Placental epithelial cell (primary cell): ENCODE measurements around the gene CRTC1. TPM values are rescaled to one million over a fixed set of nuclear protein-coding genes. Genes with fewer than 3 reads are reported as not detected.

Experiments
- total RNA-seq: library from RNA; depleted of rRNA; stranded (reverse); fragments of >200 nt; gene quantifications from 2 replicates; pipeline ENCODE4 v1.2.3, GENCODE V29; 2012

Gene CRTC1
- 1.5 and 2.7 TPM in 2 replicates for total RNA-seq

GRCh38 chr19:18683109-18683957, at the start of gene CRTC1:
Gene CRTC1 (plus strand): TSS chr19:18683680. CDS start chr19:18683703, 23 bp downstream.

DNA sequence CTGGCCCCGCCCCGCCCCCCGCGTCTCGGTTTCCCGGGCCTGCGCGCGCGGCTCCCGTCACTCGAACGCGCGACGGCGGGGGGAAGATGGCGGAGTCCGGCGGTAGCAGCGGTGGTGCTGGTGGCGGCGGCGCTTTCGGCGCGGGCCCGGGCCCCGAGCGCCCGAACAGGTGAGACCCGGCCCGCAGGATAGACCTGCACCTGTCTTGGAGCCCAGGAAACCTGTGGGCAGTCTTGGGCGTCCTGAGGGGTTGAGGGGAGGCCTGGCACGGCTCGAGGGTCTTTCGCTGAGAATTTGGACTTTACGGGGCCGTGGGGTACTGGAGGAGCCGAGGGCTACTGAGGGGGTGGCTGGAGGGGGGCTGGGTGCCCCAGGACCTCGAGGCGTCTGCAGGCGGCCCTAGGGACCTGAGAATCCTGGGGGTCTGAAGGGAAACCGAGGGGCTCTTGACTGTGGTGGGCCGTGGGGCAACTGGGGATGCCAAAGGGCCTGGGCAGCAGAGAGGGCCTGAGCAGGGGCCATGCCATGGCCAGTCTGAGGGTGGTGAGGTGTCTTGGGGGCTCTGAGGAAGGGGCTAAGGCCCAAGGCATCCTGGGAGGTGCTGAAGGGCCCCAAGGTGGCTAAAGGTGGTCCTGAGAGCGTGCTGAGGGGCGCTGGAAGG, 46.4 kb upstream of the CRTC1 start, which contains the start of gene KLHL26:
Gene KLHL26 (plus strand): TSS at position 60 of the 661 bp plus-strand sequence. CDS start 27 bp downstream, at position 87.

DNA sequence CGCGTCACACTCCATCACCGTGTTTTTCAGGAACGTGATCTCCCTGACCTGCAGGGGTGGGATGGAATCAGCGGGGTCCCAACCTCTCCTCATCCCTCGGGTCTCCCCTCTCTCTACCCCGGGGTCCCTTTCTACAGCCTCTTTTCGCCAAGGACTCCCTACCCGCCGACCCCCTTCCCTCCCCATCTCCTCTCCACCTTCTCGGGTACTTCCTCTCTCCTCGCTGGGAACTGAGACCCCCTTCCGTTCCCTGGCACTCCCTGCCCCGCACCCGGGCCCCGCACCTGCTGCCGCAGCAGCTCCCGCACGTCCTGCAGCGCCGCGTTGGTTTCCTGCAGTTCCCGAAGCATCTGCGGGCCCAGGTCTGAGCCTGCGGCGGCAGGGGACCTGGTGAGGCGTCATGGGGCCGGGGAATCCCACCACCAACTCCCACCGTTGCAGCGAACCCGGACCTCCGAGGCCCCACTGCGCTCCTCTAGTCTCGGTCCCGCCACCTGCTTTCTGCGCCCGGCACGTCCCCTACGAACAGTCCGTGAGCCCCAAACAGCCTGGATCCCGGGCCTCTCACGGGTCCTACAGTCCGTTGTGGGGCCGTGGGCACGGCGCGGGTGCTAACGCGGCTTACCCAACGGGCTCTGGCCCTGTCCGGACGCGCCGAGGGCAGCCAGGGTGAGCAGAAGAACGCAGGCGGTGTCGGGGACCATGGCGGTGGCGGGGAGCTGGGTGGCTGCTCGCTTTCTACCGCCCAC, 107.3 kb downstream of the CRTC1 start, which contains the start of gene COMP:
Gene COMP (minus strand): TSS at position 740 of the 749 bp plus-strand sequence. CDS start 36 bp downstream, at position 704.

GRCh38 chr19:18831524-18832305, 148.2 kb downstream of the CRTC1 start, which contains the start of gene UPF1:
Gene UPF1 (plus strand): TSS chr19:18831959. CDS start chr19:18832210, 251 bp downstream.

Other genes starting within 250 kb of the CRTC1 start
- 13.7 and 23.2 TPM in 2 replicates for gene ISYNA1, start 245.5 kb upstream of the CRTC1 start, total RNA-seq
- gene ELL, start 161.6 kb upstream of the CRTC1 start, total RNA-seq = 15.5 and 17.3 TPM in 2 replicates
- gene FKBP8, start 140.1 kb upstream of the CRTC1 start, total RNA-seq = 317 and 331 TPM in 2 replicates
- gene KXD1, start 125.8 kb upstream of the CRTC1 start, total RNA-seq = 83.2 and 108 TPM in 2 replicates
- 980 and 1,286 TPM in 2 replicates for gene UBA52, start 111.8 kb upstream of the CRTC1 start, total RNA-seq
- 42.0 and 55.3 TPM in 2 replicates for gene REX1BD, start 94.9 kb upstream of the CRTC1 start, total RNA-seq
- gene CRLF1, start 76.9 kb upstream of the CRTC1 start, total RNA-seq = 0.87 and 3.1 TPM in 2 replicates
- not detected in 2 replicates for gene TMEM59L, start 70.8 kb upstream of the CRTC1 start, total RNA-seq
- gene KLHL26, start 46.7 kb upstream of the CRTC1 start, total RNA-seq = 0.79 and 1.3 TPM in 2 replicates
- gene COMP, start 107.6 kb downstream of the CRTC1 start, total RNA-seq = under 0.01 TPM in 1 of 2 replicates, not detected in the other
- 58.5 and 68.8 TPM in 2 replicates for gene UPF1, start 148.3 kb downstream of the CRTC1 start, total RNA-seq
- not detected in 2 replicates for gene CERS1, start 212.5 kb downstream of the CRTC1 start, total RNA-seq
- 191 and 379 TPM in 2 replicates for gene COPE, start 235.7 kb downstream of the CRTC1 start, total RNA-seq
- 50.3 and 67.2 TPM in 2 replicates for gene DDX49, start 236.0 kb downstream of the CRTC1 start, total RNA-seq